Psoas muscle (tissue), 8 donors: ENCODE measurements around the gene FAM120AOS. TPM values are rescaled to one million over a fixed set of nuclear protein-coding genes. Genes with fewer than 3 reads are reported as not detected.

ENCODE experiments used
- ATAC-seq, 4 donors: fragments of 200-7000 bp; cut with Tn5 transposase; one replicate each; pipeline ENCODE4 v1.9.1; 2020; ENCODE audit warnings: moderate library complexity in 3 of 4, mild to moderate bottlenecking in 2 of 4
- DNase-seq, 2 donors: peaks; one replicate each; pipeline ENCODE4 v3.0.0-alpha.2; 2020
- H3K27ac ChIP-seq: fragments of 200-600 bp; one replicate; pipeline ENCODE4 v1.8.0; 2022
- H3K27me3 ChIP-seq, 3 donors: fragments of 200-600 bp in 1 of 3; one replicate each; pipeline versions ENCODE4 v1.6.1 to v1.8.0; 2013 to 2022; ENCODE audit warnings: low read length in 2 of 3, mild to moderate bottlenecking in 2 of 3, moderate library complexity in 1 of 3; ENCODE audit not compliant: insufficient read depth in 3 of 3
- H3K36me3 ChIP-seq, 2 donors: fragments of 200-600 bp in 1 of 2; one replicate each; pipeline versions ENCODE4 v1.6.1 to v1.8.0; 2013 to 2022; ENCODE audit warnings: low read depth in 1 of 2, mild to moderate bottlenecking in 1 of 2, moderate library complexity in 1 of 2; ENCODE audit not compliant: insufficient read depth in 1 of 2
- H3K4me1 ChIP-seq: fragments of 200-600 bp; one replicate; pipeline ENCODE4 v1.8.0; 2022
- H3K4me3 ChIP-seq: fragments of 200-600 bp; one replicate; pipeline ENCODE4 v1.8.0; 2022; ENCODE audit warnings: mild to moderate bottlenecking
- H3K9me3 ChIP-seq: fragments of 200-600 bp; one replicate; pipeline ENCODE4 v1.8.0; 2022
- WGBS, 3 donors: extraction: QIAGEN DNeasy Blood & Tissue Kit; methylation state at CpG; one replicate each; pipeline versions ENCODE4 v1.1.6 to v1.1.7; 2013; 5-methylcytosine and 5-hydroxymethylcytosine counted together
- intact Hi-C, 2 donors: fragments of 100-400 bp; cut with DNase I; formaldehyde crosslinking; loops; one replicate each; pipeline versions ENCODE4 v1.11.0 to v1.14.2; 2022
- polyA plus RNA-seq, 3 donors: library from polyadenylated mRNA; stranded (reverse); fragments of 200-250 nt; gene quantifications; one replicate each; pipeline ENCODE4 v1.2.3, GENCODE V29; 2013
- total RNA-seq, 4 donors: library from RNA; stranded (reverse); fragmentation: NEBNext Ultra II Directional in 2 of 4; extraction: Animal tissue kit (Norgen Biotek cat#: 25700) in 2 of 4; gene quantifications; one replicate each; pipeline versions ENCODE4 v1.2.1 to v1.2.4, GENCODE V29; 2021 to 2023
- TF ChIP-seq, protein P1 (sequence below): fragments of 200-600 bp; IDR thresholded peaks from one replicate; pipeline ENCODE4 v1.8.0; 2022; ENCODE audit warnings: antibody characterized with exemption
- donor health status: healthy with polysubstance abuse.
- donor health status: DM: no; HTN: no; CAD: no; lungs with moderate emphysema.
- donor health status: Bipolar disorder and iron deficiency.
- donor health status: healthy.
- donor health status: DM: yes; HTN: yes; CAD: no.
- donor health status: DM: no; HTN: no; CAD: no.
- donor health status: DM: no; HTN: no; CAD: no.
- donor health status: DM: yes; HTN: yes; CAD: no.

Gene FAM120AOS
- total and polyA plus RNA-seq, 7 donors, result 21.4 to 39.4 (median 29.0) TPM

DNA sequence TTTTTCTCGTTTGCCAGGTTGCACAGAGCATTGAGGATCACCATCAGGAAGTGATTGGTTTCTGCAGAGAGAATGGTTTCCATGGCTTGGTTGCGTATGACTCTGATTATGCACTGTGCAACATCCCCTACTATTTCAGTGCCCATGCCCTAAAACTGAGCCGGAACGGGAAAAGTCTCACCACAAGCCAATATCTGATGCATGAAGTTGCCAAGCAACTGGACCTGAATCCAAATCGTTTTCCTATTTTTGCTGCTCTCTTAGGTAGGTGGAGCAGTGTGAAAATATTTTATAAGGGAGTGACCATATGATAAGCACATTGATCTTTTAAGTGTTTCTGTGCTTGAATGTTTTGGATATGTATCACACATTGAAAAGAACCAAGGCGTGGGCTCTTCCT lies 17.7 kb upstream of the FAM120AOS start:
- Histone ChIP-seq H3K27ac (no peak overlapping the region), H3K27me3 (no peaks in the 10 kb centered on the region), H3K36me3 (peaks cover 0 to 8% of the 10 kb centered on the region in 2 donors), H3K9me3 (no peaks in the 10 kb centered on the region), H3K4me3 (no peak overlapping the region), H3K4me1 (peaks cover 47% of the 10 kb centered on the region)
- intact Hi-C loops, result no loop called here
- ATAC-seq (no peak), DNase-seq (no peak)
- 65 to 77% (median 67%) methylated on average over 6 of the region's 6 CpGs for WGBS, 3 donors
- TF ChIP-seq, protein P1, sequence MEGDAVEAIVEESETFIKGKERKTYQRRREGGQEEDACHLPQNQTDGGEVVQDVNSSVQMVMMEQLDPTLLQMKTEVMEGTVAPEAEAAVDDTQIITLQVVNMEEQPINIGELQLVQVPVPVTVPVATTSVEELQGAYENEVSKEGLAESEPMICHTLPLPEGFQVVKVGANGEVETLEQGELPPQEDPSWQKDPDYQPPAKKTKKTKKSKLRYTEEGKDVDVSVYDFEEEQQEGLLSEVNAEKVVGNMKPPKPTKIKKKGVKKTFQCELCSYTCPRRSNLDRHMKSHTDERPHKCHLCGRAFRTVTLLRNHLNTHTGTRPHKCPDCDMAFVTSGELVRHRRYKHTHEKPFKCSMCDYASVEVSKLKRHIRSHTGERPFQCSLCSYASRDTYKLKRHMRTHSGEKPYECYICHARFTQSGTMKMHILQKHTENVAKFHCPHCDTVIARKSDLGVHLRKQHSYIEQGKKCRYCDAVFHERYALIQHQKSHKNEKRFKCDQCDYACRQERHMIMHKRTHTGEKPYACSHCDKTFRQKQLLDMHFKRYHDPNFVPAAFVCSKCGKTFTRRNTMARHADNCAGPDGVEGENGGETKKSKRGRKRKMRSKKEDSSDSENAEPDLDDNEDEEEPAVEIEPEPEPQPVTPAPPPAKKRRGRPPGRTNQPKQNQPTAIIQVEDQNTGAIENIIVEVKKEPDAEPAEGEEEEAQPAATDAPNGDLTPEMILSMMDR, result no peak

DNA sequence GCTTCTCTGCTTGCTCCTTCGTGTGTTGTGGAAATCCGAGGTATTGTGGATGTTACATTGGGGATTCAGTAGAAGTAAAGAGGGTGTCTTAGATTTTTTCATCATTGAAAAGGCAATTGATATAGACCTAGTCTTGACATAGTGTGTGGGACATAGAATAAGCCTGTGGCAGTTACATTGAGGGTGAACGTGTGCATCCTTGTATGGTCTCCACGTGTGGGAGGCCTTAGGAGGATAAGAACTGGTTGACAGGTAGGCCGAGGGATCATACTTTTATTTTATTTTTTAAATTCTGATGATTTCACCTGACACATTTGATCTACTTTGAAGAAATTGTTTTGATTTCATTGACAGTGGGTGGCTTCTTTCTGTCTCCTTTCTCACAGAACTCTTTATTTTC lies 17.0 kb upstream of the FAM120AOS start:
- TF ChIP-seq, protein P1, result no peak
- DNase-seq, result no peak
- peaks cover 47% of the 10 kb centered on the region for H3K4me1 ChIP-seq
- intact Hi-C loops, result no loop called here
- H3K4me3 ChIP-seq, result no peak overlapping the region
- no peak overlapping the region for H3K27ac ChIP-seq
- ATAC-seq, result no peak
- 87 to 94% (median 90%) methylated on average over 5 of the region's 5 CpGs for WGBS, 3 donors
- H3K9me3 ChIP-seq, result no peaks in the 10 kb centered on the region
- no peaks in the 10 kb centered on the region for H3K27me3 ChIP-seq
- peaks cover 0 to 8% of the 10 kb centered on the region in 2 donors for H3K36me3 ChIP-seq

GRCh38 chr9:93468763-93469456 lies 15.5 kb upstream of the FAM120AOS start:
- Histone ChIP-seq H3K4me1 (peaks cover 62% of the 10 kb centered on the region), H3K9me3 (no peaks in the 10 kb centered on the region), H3K27ac (peak overlapping the region; percentile 31), H3K27me3 (no peaks in the 10 kb centered on the region), H3K4me3 (peak overlapping the region; percentile 8), H3K36me3 (peaks cover 0 to 8% of the 10 kb centered on the region in 2 donors)
- TF ChIP-seq, protein P1, result no peak
- ATAC-seq, result peak in 2 of 4 donors; percentile 29 to 40
- intact Hi-C loops, result no loop called here
- DNase-seq, result no peak
- whole genome bisulfite sequencing, 3 donors, result 9 to 35% (median 21%) methylated on average over 5 of the region's 5 CpGs

DNA sequence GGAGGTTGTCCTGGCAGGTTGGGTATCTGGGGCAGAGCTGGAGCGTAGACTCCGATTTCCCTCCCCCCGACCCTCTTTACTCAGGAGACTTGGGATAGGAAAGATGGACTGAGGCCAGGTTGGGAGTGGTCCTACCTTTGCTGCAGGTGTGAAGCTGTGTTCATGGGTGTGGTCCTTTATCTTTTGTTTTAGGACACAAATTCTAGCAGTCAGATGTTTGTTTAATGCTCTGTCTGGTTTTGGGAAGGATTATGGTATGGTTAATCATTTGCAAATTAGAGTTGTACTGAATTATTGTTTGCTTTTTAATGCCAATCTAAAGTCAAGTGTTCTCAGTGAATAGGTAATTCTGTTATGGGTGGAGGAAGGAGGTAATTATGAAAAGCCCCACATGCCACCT lies 14.1 kb upstream of the FAM120AOS start:
- TF ChIP-seq, protein P1, result no peak
- ATAC-seq (no peak), DNase-seq (no peak)
- no peaks in the 10 kb centered on the region for H3K9me3 ChIP-seq
- H3K27ac ChIP-seq, result no peak overlapping the region
- peaks cover 0 to 8% of the 10 kb centered on the region in 2 donors for H3K36me3 ChIP-seq
- 73 to 87% (median 77%) methylated on average over 3 of the region's 3 CpGs for WGBS, 3 donors
- H3K4me1 ChIP-seq, result peaks cover 62% of the 10 kb centered on the region
- no peak overlapping the region for H3K4me3 ChIP-seq
- intact Hi-C loops, result no loop called here
- H3K27me3 ChIP-seq, result no peaks in the 10 kb centered on the region

GRCh38 chr9:93467062-93467416 lies 13.7 kb upstream of the FAM120AOS start:
- ATAC-seq (no peak), DNase-seq (no peak)
- H3K4me3 ChIP-seq, result no peak overlapping the region
- H3K27ac ChIP-seq, result no peak overlapping the region
- H3K27me3 ChIP-seq, result no peaks in the 10 kb centered on the region
- intact Hi-C loops, result no loop called here
- H3K9me3 ChIP-seq, result no peaks in the 10 kb centered on the region
- peaks cover 0 to 8% of the 10 kb centered on the region in 2 donors for H3K36me3 ChIP-seq
- TF ChIP-seq, protein P1, result no peak
- H3K4me1 ChIP-seq, result peaks cover 62% of the 10 kb centered on the region
- WGBS, 3 donors, result 37 to 44% (median 43%) methylated on average over 3 of the region's 3 CpGs
